GM19463 (cell line): ENCODE measurements around the gene SOX5.

Experiments used
- ATAC-seq: cut with Tn5 transposase; IDR thresholded peaks from one replicate; pipeline ENCODE4 v1.9.1; 2021; ENCODE audit warnings: mild to moderate bottlenecking, moderate library complexity; ENCODE audit not compliant: unreplicated experiment

The SOX5 gene

GRCh38 chr12:23949348-23950209 is at the start of gene SOX5:
Gene SOX5 (minus strand): TSS chr12:23949670. CDS start chr12:23949601, 69 bp downstream.
- ATAC-seq: peak; percentile 46

- ATAC-seq: no peak
These were observed 37.6 kb upstream of the SOX5 start for GRCh38 chr12:23987046-23987445.

GRCh38 chr12:23980826-23981225 is 31.4 kb upstream of the SOX5 start:
- no peak for ATAC-seq

- ATAC-seq: no peak
These were observed 15.3 kb upstream of the SOX5 start for GRCh38 chr12:23964812-23965211.

GRCh38 chr12:23959826-23960225 is 10.4 kb upstream of the SOX5 start:
- no peak for ATAC-seq

- ATAC-seq: no peak
These were observed 4.9 kb upstream of the SOX5 start for GRCh38 chr12:23954332-23954731.

GRCh38 chr12:23952071-23952470 is 2.6 kb upstream of the SOX5 start:
- ATAC-seq: no peak

GRCh38 chr12:23950775-23951451 is 1.4 kb upstream of the SOX5 start:
- ATAC-seq: no peak

GRCh38 chr12:23950210-23950774 is 822 bp upstream of the SOX5 start:
- no peak for ATAC-seq

GRCh38 chr12:23948291-23948690 is 1.2 kb downstream of the SOX5 start:
- no peak for ATAC-seq

GRCh38 chr12:23947395-23947794 is 2.1 kb downstream of the SOX5 start:
- no peak for ATAC-seq

- no peak for ATAC-seq
These were observed 4.2 kb downstream of the SOX5 start for GRCh38 chr12:23945249-23945648.

- no peak for ATAC-seq
These were observed 5.4 kb downstream of the SOX5 start for GRCh38 chr12:23944067-23944466.

GRCh38 chr12:23942841-23943240 is 6.6 kb downstream of the SOX5 start:
- no peak for ATAC-seq

- no peak for ATAC-seq
These were observed 7.7 kb downstream of the SOX5 start for GRCh38 chr12:23941780-23942179.

GRCh38 chr12:23938422-23938821 is 11.0 kb downstream of the SOX5 start:
- no peak for ATAC-seq

GRCh38 chr12:23931176-23931575 is 18.3 kb downstream of the SOX5 start:
- no peak for ATAC-seq

- ATAC-seq: no peak
These were observed 18.9 kb downstream of the SOX5 start for GRCh38 chr12:23930599-23930998.

GRCh38 chr12:23929906-23930305 is 19.6 kb downstream of the SOX5 start:
- no peak for ATAC-seq

GRCh38 chr12:23927907-23928306 is 21.6 kb downstream of the SOX5 start:
- no peak for ATAC-seq

GRCh38 chr12:23921099-23921856 is 28.2 kb downstream of the SOX5 start:
- ATAC-seq: peak; percentile 67
